Astrocyte of the spinal cord (primary cell): ENCODE measurements around the gene POLR1D.

ENCODE experiments used
- DNase-seq: peaks from one replicate; pipeline ENCODE4 v3.0.0; 2011; ENCODE audit warnings: low read depth, low spot score
- H3K4me3 ChIP-seq: 2 replicates; pipeline ENCODE4 v1.5.1; 2011; ENCODE audit warnings: low read depth, mild to moderate bottlenecking, low read length, moderate library complexity
- CTCF ChIP-seq: IDR thresholded peaks from 2 replicates; pipeline ENCODE4 v1.5.1; 2012; ENCODE audit warnings: low read depth, mild to moderate bottlenecking, low read length, inconsistent platforms
- in situ Hi-C: cut with HindIII; loops from 2 replicates; pipeline ENCODE4 v1.10.0; 2017; ENCODE audit warnings: low sequenced_read_pairs

POLR1D gene

GRCh38 chr13:27599845-27600553, 21.7 kb upstream of the POLR1D start:
- in situ Hi-C loops: no loop called here
- peak; percentile 76 for DNase-seq
- no peak overlapping the region for H3K4me3 ChIP-seq
- no peak for TF ChIP-seq CTCF

DNA sequence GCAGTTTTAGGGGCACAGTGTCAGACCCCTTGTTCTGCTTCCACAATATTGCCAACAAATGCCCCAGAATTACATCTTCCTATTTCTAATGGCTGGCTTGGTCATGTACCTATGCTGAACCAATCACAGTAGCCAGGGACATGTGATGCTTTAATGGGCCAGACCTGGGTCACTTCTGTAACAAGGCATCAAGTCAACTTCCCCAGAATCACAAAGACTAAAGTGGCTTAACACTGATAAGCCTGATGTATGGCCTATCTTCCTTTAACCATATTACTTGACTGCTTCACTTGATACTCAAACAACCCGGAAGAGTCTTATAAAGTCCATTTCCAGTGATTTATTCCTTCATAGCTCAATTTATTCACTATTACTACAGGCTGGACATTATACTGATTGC, 21.0 kb upstream of the POLR1D start:
- no peak overlapping the region for H3K4me3 ChIP-seq
- DNase-seq: no peak
- in situ Hi-C loops: no loop called here
- no peak for TF ChIP-seq CTCF

- no peak for DNase-seq
- in situ Hi-C loops: no loop called here
Measured at GRCh38 chr13:27601208-27601607, 20.5 kb upstream of the POLR1D start.

GRCh38 chr13:27601803-27602202, 19.9 kb upstream of the POLR1D start:
- no peak overlapping the region for H3K4me3 ChIP-seq
- TF ChIP-seq CTCF: no peak
- DNase-seq: no peak
- in situ Hi-C loops: no loop called here

More at GRCh38 chr13:27601208-27601607, 20.5 kb upstream of the POLR1D start:
- no peak for TF ChIP-seq CTCF
- H3K4me3 ChIP-seq: no peak overlapping the region

DNA sequence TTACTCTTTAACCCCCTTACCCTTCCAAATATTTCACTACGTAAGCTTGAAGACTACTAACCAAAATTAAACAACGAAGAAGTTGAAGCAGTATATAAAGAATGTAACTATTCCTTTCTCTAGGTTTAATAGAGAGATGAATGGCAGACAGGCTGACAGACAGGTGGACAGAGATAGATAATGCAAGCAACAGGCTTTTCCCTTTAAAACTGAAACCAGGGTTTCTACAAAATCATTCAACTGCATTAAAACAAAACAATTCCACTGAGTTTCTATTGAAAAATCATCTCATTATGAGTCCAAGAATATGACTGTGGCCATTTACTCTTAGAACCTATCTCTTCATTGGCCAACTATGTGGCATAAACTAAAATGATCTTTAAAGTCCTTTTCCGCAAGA, 16.6 kb upstream of the POLR1D start:
- in situ Hi-C loops: no loop called here
- no peak for DNase-seq
- no peak overlapping the region for H3K4me3 ChIP-seq
- TF ChIP-seq CTCF: no peak

- DNase-seq: no peak
- no peak for TF ChIP-seq CTCF
- in situ Hi-C loops: no loop called here
- H3K4me3 ChIP-seq: no peak overlapping the region
Measured at GRCh38 chr13:27605610-27606200, 16.0 kb upstream of the POLR1D start.
